Transverse colon (tissue), 4 donors: ENCODE measurements around the gene DYRK3.

Experiments used
- CTCF ChIP-seq, 5 experiments: fragments of 200-600 bp in 3 of 5; fragments of 450-650 bp in 2 of 5; sonication (generic) in 3 of 5; IDR thresholded peaks; 1 replicate in 2 of 5; 2 replicates in 3 of 5; pipeline ENCODE4 v1.5.1; 2016 to 2017; ENCODE audit warnings: antibody characterized with exemption in 5 of 5, inconsistent platforms in 3 of 5, mild to moderate bottlenecking in 2 of 5, moderate library complexity in 1 of 5
- POLR2A ChIP-seq: fragments of 450-650 bp; IDR thresholded peaks from one replicate; pipeline ENCODE4 v1.6.1; 2016; ENCODE audit warnings: antibody characterized with exemption, mild to moderate bottlenecking, moderate library complexity
- POLR2AphosphoS5 ChIP-seq, 3 donors: sonication (generic); formaldehyde crosslinking; IDR thresholded peaks; one replicate each; pipeline ENCODE4 v1.6.1; 2016; ENCODE audit warnings: antibody characterized with exemption in 3 of 3

DNA sequence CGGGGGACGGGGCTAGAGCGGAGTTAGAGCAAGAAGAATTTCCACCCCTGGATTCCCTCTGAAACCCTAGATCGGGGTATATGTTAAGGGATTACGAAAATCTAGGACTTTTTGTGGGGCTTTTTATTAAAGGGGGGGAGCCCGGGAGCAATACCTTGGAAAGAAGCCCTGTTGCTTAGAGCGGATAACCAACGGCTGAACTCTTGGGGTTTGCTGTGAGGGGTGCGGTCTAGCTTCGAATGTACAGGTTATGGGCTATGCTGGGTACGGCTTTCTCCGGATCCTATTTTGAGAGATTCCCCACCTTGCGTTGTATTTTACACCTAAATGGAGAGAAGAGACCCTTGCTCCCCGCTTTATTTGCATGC, 626 bp downstream of the DYRK3 start:
- TF ChIP-seq POLR2A: no peak
- no peak for TF ChIP-seq CTCF (IDR thresholded peaks at IDR 0.05)
- TF ChIP-seq POLR2AphosphoS5 (IDR thresholded peaks at IDR 0.05): no peak
